ENCODE results near the gene MFSD2A. TPM values are rescaled to one million over a fixed set of nuclear protein-coding genes. Genes with fewer than 3 reads are reported as not detected.

Gene MFSD2A
- total RNA-seq, 1 experiment from 2014 or later = 8.0 TPM

DNA sequence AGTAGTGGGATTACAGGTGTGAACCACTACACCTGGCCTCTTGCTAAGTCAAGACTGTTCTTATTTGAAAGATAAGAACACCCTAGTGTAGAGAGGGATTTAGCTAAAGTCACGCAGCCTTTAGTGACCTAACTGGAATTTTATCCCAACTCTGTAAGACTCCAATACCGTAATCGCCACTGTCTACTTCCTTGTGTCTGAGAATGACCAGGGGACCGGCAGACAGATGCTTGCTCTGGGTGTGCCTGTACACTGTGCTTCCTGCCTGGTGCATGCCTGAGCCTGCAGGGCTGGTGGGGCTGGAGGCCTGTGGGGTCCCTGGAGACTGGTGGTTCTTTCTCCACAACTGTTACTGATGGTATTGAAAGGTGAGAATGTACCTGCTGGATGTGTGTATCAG is 15.3 kb downstream of the MFSD2A start:
- Histone ChIP-seq H3K4me3 (replicated peaks in 1 of 2; ENCODE audit: low read depth in 1 of 2, low read length in 2 of 2) (no peak overlapping the region), H4K20me1 (ENCODE audit: insufficient read depth) (no peaks in the 10 kb centered on the region), H3K9me2 (ENCODE audit: insufficient read depth) (no peaks in the 10 kb centered on the region), H3K27me3 (ENCODE audit: insufficient read depth, low read length) (no peaks in the 10 kb centered on the region), H3K9ac (ENCODE audit: low read length) (no peak overlapping the region), H2AFZ (ENCODE audit: low read depth, low read length, poor library complexity, severe bottlenecking) (no peak overlapping the region), H3K79me2 (ENCODE audit: insufficient read depth, low read length) (no peaks in the 10 kb centered on the region), H3K27ac (ENCODE audit: low read depth, low read length) (no peak overlapping the region), H3K4me2 (ENCODE audit: low read length) (no peak overlapping the region), H3K36me3 (ENCODE audit: control insufficient read depth in 1 of 2, insufficient read depth in 2 of 2, low read length in 2 of 2) (0 out of 4 replicates have a peak, but pooled peaks cover 0 to 4% of the 10 kb centered on the region in 2 experiments), H3K4me1 (ENCODE audit: control insufficient read depth in 1 of 2, insufficient read depth in 2 of 2, low read length in 2 of 2) (no peaks in the 10 kb centered on the region), H3K9me3 (ENCODE audit: control insufficient read depth in 1 of 2, insufficient read depth in 1 of 2, low read depth in 1 of 2, low read length in 2 of 2) (no peaks in the 10 kb centered on the region)
- BruUV-seq (replicated peaks) = no TSS peak
- ChIA-PET RAD21 (ENCODE audit: low non-redundant PET in 1 of 2, low total read pairs in 2 of 2, uncharacterized antibody in 2 of 2, unreplicated experiment in 2 of 2) (no interaction called here), POLR2A (no interaction called here), CTCF (interaction anchor here (1.3 to 5.4 kb wide), 2 partner anchors 15 to 50 kb away, joined by 3 to 56 read pairs; partner anchors contain the start of gene MFSD2A)
- ATAC-seq (no peak), DNase-seq (ENCODE audit: low read depth, low spot score) (no peak)
- intact Hi-C loops (cut with micrococcal nuclease) = loop anchor here (5.0 kb wide), 1 partner anchor 268 kb away; no protein-coding TSS in a partner anchor
- TF ChIP-seq, protein P1, sequence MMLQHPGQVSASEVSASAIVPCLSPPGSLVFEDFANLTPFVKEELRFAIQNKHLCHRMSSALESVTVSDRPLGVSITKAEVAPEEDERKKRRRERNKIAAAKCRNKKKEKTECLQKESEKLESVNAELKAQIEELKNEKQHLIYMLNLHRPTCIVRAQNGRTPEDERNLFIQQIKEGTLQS (IDR thresholded peaks at IDR 0.05) = no peak
- TF ChIP-seq POLR2AphosphoS5 (IDR thresholded peaks at IDR 0.05; ENCODE audit: low read depth, low read length) (no peak), POLR2A (IDR thresholded peaks at IDR 0.05; ENCODE audit: borderline replicate concordance, extremely low read depth, insufficient read depth, insufficient read length) (no peak), JUND (IDR thresholded peaks at IDR 0.05) (no peak), TCF7L2 (IDR thresholded peaks at IDR 0.05; ENCODE audit: borderline replicate concordance, extremely low read depth, insufficient read depth, insufficient read length) (no peak), RAD21 (IDR thresholded peaks at IDR 0.05; ENCODE audit: low read depth) (no peak), FOSL1 (IDR thresholded peaks at IDR 0.05; ENCODE audit: low read depth) (no peak)

DNA sequence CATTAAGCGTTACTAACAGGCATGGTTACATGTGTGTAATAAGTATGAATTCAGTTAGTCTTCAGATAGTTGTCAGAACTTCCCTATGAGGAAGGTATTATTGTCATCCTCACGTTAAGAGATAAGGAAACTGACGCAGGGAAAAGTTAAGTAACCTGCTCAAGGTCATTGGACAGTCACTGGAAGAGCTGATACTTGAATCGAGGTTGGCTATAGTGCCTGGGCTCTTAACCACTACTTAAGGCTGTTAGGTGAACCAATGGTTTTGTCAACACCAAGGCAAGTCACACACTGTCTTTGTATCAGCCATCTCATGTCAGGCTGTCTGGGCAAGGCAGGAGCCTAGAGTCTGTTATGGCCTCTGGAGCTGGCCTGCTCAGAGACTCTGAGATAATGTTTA is 16.2 kb downstream of the MFSD2A start:
- H3K9me2 ChIP-seq (ENCODE audit: insufficient read depth) = no peaks in the 10 kb centered on the region
- H3K27ac ChIP-seq (ENCODE audit: low read depth, low read length) = no peak overlapping the region
- no peak for TF ChIP-seq EGR1 (IDR thresholded peaks at IDR 0.05; ENCODE audit: low read depth)
- no peak for TF ChIP-seq YY1 (IDR thresholded peaks at IDR 0.05; ENCODE audit: extremely low read depth, insufficient replicate concordance, low read depth, low read length)
- no peak for TF ChIP-seq RAD21 (IDR thresholded peaks at IDR 0.05; ENCODE audit: low read depth)
- no peak for TF ChIP-seq POLR2AphosphoS5 (IDR thresholded peaks at IDR 0.05; ENCODE audit: low read depth, low read length)
- no peak for TF ChIP-seq FOSL1 (IDR thresholded peaks at IDR 0.05; ENCODE audit: low read depth)
- TF ChIP-seq, protein P1 (IDR thresholded peaks at IDR 0.05) = no peak
- TF ChIP-seq, protein P2, sequence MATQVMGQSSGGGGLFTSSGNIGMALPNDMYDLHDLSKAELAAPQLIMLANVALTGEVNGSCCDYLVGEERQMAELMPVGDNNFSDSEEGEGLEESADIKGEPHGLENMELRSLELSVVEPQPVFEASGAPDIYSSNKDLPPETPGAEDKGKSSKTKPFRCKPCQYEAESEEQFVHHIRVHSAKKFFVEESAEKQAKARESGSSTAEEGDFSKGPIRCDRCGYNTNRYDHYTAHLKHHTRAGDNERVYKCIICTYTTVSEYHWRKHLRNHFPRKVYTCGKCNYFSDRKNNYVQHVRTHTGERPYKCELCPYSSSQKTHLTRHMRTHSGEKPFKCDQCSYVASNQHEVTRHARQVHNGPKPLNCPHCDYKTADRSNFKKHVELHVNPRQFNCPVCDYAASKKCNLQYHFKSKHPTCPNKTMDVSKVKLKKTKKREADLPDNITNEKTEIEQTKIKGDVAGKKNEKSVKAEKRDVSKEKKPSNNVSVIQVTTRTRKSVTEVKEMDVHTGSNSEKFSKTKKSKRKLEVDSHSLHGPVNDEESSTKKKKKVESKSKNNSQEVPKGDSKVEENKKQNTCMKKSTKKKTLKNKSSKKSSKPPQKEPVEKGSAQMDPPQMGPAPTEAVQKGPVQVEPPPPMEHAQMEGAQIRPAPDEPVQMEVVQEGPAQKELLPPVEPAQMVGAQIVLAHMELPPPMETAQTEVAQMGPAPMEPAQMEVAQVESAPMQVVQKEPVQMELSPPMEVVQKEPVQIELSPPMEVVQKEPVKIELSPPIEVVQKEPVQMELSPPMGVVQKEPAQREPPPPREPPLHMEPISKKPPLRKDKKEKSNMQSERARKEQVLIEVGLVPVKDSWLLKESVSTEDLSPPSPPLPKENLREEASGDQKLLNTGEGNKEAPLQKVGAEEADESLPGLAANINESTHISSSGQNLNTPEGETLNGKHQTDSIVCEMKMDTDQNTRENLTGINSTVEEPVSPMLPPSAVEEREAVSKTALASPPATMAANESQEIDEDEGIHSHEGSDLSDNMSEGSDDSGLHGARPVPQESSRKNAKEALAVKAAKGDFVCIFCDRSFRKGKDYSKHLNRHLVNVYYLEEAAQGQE (IDR thresholded peaks at IDR 0.05; ENCODE audit: low read depth) = no peak
- TF ChIP-seq, protein P3, sequence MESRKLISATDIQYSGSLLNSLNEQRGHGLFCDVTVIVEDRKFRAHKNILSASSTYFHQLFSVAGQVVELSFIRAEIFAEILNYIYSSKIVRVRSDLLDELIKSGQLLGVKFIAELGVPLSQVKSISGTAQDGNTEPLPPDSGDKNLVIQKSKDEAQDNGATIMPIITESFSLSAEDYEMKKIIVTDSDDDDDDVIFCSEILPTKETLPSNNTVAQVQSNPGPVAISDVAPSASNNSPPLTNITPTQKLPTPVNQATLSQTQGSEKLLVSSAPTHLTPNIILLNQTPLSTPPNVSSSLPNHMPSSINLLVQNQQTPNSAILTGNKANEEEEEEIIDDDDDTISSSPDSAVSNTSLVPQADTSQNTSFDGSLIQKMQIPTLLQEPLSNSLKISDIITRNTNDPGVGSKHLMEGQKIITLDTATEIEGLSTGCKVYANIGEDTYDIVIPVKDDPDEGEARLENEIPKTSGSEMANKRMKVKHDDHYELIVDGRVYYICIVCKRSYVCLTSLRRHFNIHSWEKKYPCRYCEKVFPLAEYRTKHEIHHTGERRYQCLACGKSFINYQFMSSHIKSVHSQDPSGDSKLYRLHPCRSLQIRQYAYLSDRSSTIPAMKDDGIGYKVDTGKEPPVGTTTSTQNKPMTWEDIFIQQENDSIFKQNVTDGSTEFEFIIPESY (IDR thresholded peaks at IDR 0.05; ENCODE audit: extremely low read depth, insufficient replicate concordance, low read length) = no peak
- no peak for TF ChIP-seq ZNF274 (IDR thresholded peaks at IDR 0.05; ENCODE audit: low read depth, low read length)
- no peak for TF ChIP-seq SIN3A (IDR thresholded peaks at IDR 0.05; ENCODE audit: low read depth)
- H3K4me1 ChIP-seq (ENCODE audit: control insufficient read depth in 1 of 2, insufficient read depth in 2 of 2, low read length in 2 of 2) = no peaks in the 10 kb centered on the region
- POLR2A ChIA-PET = no interaction called here
- H3K27me3 ChIP-seq (ENCODE audit: insufficient read depth, low read length) = no peaks in the 10 kb centered on the region
- H3K36me3 ChIP-seq (ENCODE audit: control insufficient read depth in 1 of 2, insufficient read depth in 2 of 2, low read length in 2 of 2) = 0 out of 4 replicates have a peak, but pooled peaks cover 0 to under 1% of the 10 kb centered on the region in 2 experiments
- H2AFZ ChIP-seq (ENCODE audit: low read depth, low read length, poor library complexity, severe bottlenecking) = no peak overlapping the region
- H3K9ac ChIP-seq (ENCODE audit: low read length) = no peak overlapping the region
- no peak overlapping the region for H3K4me2 ChIP-seq (ENCODE audit: low read length)
- intact Hi-C loops (cut with micrococcal nuclease) = loop anchor here (5.0 kb wide), 1 partner anchor 269 kb away; no protein-coding TSS in a partner anchor
- no peak overlapping the region for H3K4me3 ChIP-seq (replicated peaks in 1 of 2; ENCODE audit: low read depth in 1 of 2, low read length in 2 of 2)
- no peaks in the 10 kb centered on the region for H4K20me1 ChIP-seq (ENCODE audit: insufficient read depth)
- no TSS peak for BruUV-seq (replicated peaks)
- no peaks in the 10 kb centered on the region for H3K79me2 ChIP-seq (ENCODE audit: insufficient read depth, low read length)
- DNase-seq (ENCODE audit: low read depth, low spot score) = no peak
- CTCF ChIA-PET = interaction anchor here (1.5 to 5.4 kb wide), 2 partner anchors 51 to 69 kb away, joined by 6 to 56 read pairs; partner anchors contain the start of gene MYCL
- no peaks in the 10 kb centered on the region for H3K9me3 ChIP-seq (ENCODE audit: control insufficient read depth in 1 of 2, insufficient read depth in 1 of 2, low read depth in 1 of 2, low read length in 2 of 2)
- RAD21 ChIA-PET (ENCODE audit: low non-redundant PET in 1 of 2, low total read pairs in 2 of 2, uncharacterized antibody in 2 of 2, unreplicated experiment in 2 of 2) = no interaction called here
- ATAC-seq = no peak
